Measurements from ENCODE around the gene MKX. TPM values are rescaled to one million over a fixed set of nuclear protein-coding genes. Genes with fewer than 3 reads are reported as not detected.

Gene MKX
- total RNA-seq, 1 experiment from 2014 or later, result not detected

DNA sequence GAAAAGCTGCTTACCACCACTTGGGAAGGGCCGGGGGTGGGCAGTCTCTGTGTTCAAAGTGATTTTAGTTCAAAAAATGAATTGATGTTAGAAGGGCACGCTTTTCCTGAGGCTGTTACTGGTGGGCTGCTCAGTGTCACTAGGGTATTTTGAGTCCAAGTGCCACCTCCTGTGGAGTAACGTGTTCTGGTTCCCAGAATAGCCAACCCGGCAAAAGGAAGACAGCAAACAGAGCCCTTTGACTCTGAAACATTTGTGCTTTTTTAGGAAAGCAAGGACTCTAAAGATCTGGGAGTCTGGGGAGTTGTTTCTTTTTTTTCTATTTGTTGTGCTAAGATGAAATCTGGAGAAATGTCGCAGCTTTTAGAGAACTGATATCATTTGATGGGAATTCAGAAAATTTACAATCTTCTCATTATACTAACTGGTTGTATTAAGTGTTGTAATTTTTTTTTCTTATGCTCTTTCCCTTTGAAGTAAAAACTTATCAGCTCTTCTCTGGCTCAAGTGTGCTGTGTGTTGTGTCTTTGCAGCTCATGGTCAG is 66.2 kb downstream of the MKX start:
- no peak for TF ChIP-seq TCF7L2 (IDR thresholded peaks at IDR 0.05; ENCODE audit: low read depth, low read length)
- ChIA-PET CTCF (interaction anchor here (0.6 kb wide), 1 partner anchor 34 kb away, joined by 3 read pairs; no protein-coding TSS in a partner anchor), POLR2A (no interaction called here)
- H3K9me3 ChIP-seq (ENCODE audit: control insufficient read depth, insufficient read depth, low read depth, low read length), result no peaks in the 10 kb centered on the region
- H3K4me3 ChIP-seq (ENCODE audit: low read depth in 2 of 2, low read length in 2 of 2), result no peak overlapping the region
- DNase-seq (ENCODE audit: low read depth, low spot score) (no peak), ATAC-seq (no peak)
- H3K36me3 ChIP-seq (ENCODE audit: control insufficient read depth, insufficient read depth, low read length), result no peaks in the 10 kb centered on the region
- no peaks in the 10 kb centered on the region for H3K27me3 ChIP-seq (ENCODE audit: control insufficient read depth, insufficient read depth, low read length)
- H3K4me1 ChIP-seq (ENCODE audit: control insufficient read depth, insufficient read depth, low read length), result no peaks in the 10 kb centered on the region
- no TSS peak for BruUV-seq (replicated peaks)
- no peak overlapping the region for H3K27ac ChIP-seq (ENCODE audit: low read length)
- intact Hi-C loops (cut with micrococcal nuclease; ENCODE audit: unreplicated experiment), result no loop called here
- in situ Hi-C loops (cut with HindIII; ENCODE audit: low pct_unique_long_range_greater_than_20kb, low sequenced_read_pairs), result no loop called here

DNA sequence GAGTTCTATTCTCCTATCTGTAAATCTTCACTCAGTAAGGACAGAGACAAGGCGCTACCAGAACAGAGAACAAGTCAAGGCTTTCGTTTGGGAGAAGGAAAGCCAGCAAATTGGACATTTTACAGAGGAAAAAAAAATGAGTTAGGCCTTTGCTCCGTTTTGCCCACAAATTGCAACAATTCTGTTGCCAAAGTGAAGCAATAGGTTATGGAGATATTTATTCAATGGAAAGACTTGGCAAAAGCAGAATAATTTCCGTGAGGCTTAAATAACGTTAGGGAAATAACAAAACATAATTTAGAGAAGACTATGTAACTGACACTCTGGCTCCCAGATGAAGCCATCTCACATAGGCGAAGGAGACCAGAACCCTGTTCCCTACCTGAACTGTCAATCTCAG is 67.5 kb downstream of the MKX start:
- H3K27me3 ChIP-seq (ENCODE audit: control insufficient read depth, insufficient read depth, low read length), result no peaks in the 10 kb centered on the region
- no peaks in the 10 kb centered on the region for H3K4me1 ChIP-seq (ENCODE audit: control insufficient read depth, insufficient read depth, low read length)
- TF ChIP-seq, protein P1, sequence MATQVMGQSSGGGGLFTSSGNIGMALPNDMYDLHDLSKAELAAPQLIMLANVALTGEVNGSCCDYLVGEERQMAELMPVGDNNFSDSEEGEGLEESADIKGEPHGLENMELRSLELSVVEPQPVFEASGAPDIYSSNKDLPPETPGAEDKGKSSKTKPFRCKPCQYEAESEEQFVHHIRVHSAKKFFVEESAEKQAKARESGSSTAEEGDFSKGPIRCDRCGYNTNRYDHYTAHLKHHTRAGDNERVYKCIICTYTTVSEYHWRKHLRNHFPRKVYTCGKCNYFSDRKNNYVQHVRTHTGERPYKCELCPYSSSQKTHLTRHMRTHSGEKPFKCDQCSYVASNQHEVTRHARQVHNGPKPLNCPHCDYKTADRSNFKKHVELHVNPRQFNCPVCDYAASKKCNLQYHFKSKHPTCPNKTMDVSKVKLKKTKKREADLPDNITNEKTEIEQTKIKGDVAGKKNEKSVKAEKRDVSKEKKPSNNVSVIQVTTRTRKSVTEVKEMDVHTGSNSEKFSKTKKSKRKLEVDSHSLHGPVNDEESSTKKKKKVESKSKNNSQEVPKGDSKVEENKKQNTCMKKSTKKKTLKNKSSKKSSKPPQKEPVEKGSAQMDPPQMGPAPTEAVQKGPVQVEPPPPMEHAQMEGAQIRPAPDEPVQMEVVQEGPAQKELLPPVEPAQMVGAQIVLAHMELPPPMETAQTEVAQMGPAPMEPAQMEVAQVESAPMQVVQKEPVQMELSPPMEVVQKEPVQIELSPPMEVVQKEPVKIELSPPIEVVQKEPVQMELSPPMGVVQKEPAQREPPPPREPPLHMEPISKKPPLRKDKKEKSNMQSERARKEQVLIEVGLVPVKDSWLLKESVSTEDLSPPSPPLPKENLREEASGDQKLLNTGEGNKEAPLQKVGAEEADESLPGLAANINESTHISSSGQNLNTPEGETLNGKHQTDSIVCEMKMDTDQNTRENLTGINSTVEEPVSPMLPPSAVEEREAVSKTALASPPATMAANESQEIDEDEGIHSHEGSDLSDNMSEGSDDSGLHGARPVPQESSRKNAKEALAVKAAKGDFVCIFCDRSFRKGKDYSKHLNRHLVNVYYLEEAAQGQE (IDR thresholded peaks at IDR 0.05; ENCODE audit: insufficient read depth in 1 of 2, low read depth in 2 of 2, low read length in 1 of 2), result no peak
- TF ChIP-seq SIN3A (IDR thresholded peaks at IDR 0.05; ENCODE audit: borderline replicate concordance, insufficient read depth, low read depth, low read length), result no peak
- TF ChIP-seq, protein P2, sequence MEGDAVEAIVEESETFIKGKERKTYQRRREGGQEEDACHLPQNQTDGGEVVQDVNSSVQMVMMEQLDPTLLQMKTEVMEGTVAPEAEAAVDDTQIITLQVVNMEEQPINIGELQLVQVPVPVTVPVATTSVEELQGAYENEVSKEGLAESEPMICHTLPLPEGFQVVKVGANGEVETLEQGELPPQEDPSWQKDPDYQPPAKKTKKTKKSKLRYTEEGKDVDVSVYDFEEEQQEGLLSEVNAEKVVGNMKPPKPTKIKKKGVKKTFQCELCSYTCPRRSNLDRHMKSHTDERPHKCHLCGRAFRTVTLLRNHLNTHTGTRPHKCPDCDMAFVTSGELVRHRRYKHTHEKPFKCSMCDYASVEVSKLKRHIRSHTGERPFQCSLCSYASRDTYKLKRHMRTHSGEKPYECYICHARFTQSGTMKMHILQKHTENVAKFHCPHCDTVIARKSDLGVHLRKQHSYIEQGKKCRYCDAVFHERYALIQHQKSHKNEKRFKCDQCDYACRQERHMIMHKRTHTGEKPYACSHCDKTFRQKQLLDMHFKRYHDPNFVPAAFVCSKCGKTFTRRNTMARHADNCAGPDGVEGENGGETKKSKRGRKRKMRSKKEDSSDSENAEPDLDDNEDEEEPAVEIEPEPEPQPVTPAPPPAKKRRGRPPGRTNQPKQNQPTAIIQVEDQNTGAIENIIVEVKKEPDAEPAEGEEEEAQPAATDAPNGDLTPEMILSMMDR (IDR thresholded peaks at IDR 0.05), result no peak
- TF ChIP-seq POLR2AphosphoS5 (IDR thresholded peaks at IDR 0.05; ENCODE audit: low read depth, low read length), result no peak
- no peak for TF ChIP-seq TCF7L2 (IDR thresholded peaks at IDR 0.05; ENCODE audit: low read depth, low read length)
- DNase-seq (ENCODE audit: low read depth, low spot score) (no peak), ATAC-seq (no peak)
- intact Hi-C loops (cut with micrococcal nuclease; ENCODE audit: unreplicated experiment) (no loop called here), in situ Hi-C loops (cut with HindIII; ENCODE audit: low pct_unique_long_range_greater_than_20kb, low sequenced_read_pairs) (no loop called here)
- H3K27ac ChIP-seq (ENCODE audit: low read length), result no peak overlapping the region
- H3K36me3 ChIP-seq (ENCODE audit: control insufficient read depth, insufficient read depth, low read length), result no peaks in the 10 kb centered on the region
- H3K4me3 ChIP-seq (ENCODE audit: low read depth in 2 of 2, low read length in 2 of 2), result no peak overlapping the region
- no TSS peak for BruUV-seq (replicated peaks)
- ChIA-PET POLR2A (no interaction called here), CTCF (no interaction called here)
- no peaks in the 10 kb centered on the region for H3K9me3 ChIP-seq (ENCODE audit: control insufficient read depth, insufficient read depth, low read depth, low read length)

DNA sequence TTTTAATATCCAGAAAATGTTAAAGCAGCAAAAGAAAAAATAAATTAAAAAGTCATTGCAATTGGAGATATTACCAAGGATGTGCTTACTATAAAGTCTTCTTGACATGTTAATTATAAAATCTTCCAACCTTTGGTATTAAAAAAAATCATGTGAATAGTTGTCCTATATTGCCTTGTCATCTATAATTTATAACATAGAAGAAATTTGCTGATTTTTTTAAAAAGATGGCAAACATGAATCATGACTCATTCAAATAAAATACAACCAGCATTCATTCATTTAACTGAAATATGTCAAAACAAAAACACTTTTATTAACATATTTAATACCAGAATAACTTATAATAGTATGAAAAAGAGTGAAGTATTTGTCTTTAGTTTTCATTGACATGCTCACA is 72.6 kb downstream of the MKX start:
- in situ Hi-C loops (cut with HindIII; ENCODE audit: low pct_unique_long_range_greater_than_20kb, low sequenced_read_pairs), result no loop called here
- intact Hi-C loops (cut with micrococcal nuclease; ENCODE audit: unreplicated experiment), result no loop called here
- CTCF ChIA-PET, result no interaction called here
- no peaks in the 10 kb centered on the region for H3K27me3 ChIP-seq (ENCODE audit: control insufficient read depth, insufficient read depth, low read length)
- no peak overlapping the region for H3K27ac ChIP-seq (ENCODE audit: low read length)
- ATAC-seq (no peak), DNase-seq (ENCODE audit: low read depth, low spot score) (no peak)
- POLR2A ChIA-PET, result no interaction called here
- no peak for TF ChIP-seq POLR2AphosphoS5 (IDR thresholded peaks at IDR 0.05; ENCODE audit: low read depth, low read length)
- TF ChIP-seq, protein P2 (IDR thresholded peaks at IDR 0.05), result no peak
- TF ChIP-seq TCF7L2 (IDR thresholded peaks at IDR 0.05; ENCODE audit: low read depth, low read length), result no peak
- TF ChIP-seq, protein P1 (IDR thresholded peaks at IDR 0.05; ENCODE audit: insufficient read depth in 1 of 2, low read depth in 2 of 2, low read length in 1 of 2), result no peak
- TF ChIP-seq SIN3A (IDR thresholded peaks at IDR 0.05; ENCODE audit: borderline replicate concordance, insufficient read depth, low read depth, low read length), result no peak
- H3K4me3 ChIP-seq (ENCODE audit: low read depth in 2 of 2, low read length in 2 of 2), result no peak overlapping the region
- H3K4me1 ChIP-seq (ENCODE audit: control insufficient read depth, insufficient read depth, low read length), result no peaks in the 10 kb centered on the region
- BruUV-seq (replicated peaks), result no TSS peak
- no peaks in the 10 kb centered on the region for H3K36me3 ChIP-seq (ENCODE audit: control insufficient read depth, insufficient read depth, low read length)
- H3K9me3 ChIP-seq (ENCODE audit: control insufficient read depth, insufficient read depth, low read depth, low read length), result no peaks in the 10 kb centered on the region

Data from Panc1 (cell line).